CD4-positive, alpha-beta memory T cell (primary cell): ENCODE results near the gene VPS18. TPM values are rescaled to one million over a fixed set of nuclear protein-coding genes. Genes with fewer than 3 reads are reported as not detected.

ENCODE experiments used
- CTCF ChIA-PET: fragments of 350-600 bp; sonication (Branson Sonifier 250); formaldehyde crosslinking; loops from one replicate; lab custom pipeline; 2021; ENCODE audit warnings: inconsistent platforms; ENCODE audit not compliant: partially characterized antibody; lab: Charles Lee
- POLR2A ChIA-PET: fragments of 350-600 bp; sonication (Branson Sonifier 250); formaldehyde crosslinking; loops from one replicate; lab custom pipeline; 2021; ENCODE audit not compliant: partially characterized antibody; lab: Charles Lee
- DNase-seq, 5 donors: peaks; one replicate each; pipeline versions ENCODE4 v3.0.0 to v3.0.0-alpha.2; 2020 to 2022; ENCODE audit warnings: mixed read lengths in 1 of 5
- H3K27ac ChIP-seq: one replicate; pipeline ENCODE4 v1.7.0; 2013; ENCODE audit warnings: low read depth, low read length
- H3K27me3 ChIP-seq: 2 replicates; pipeline ENCODE4 v1.7.0; 2013; ENCODE audit warnings: mild to moderate bottlenecking, low read length, moderate library complexity; ENCODE audit not compliant: insufficient read depth
- H3K36me3 ChIP-seq: 2 replicates; pipeline ENCODE4 v1.7.0; 2013; ENCODE audit warnings: mild to moderate bottlenecking, low read length, moderate library complexity; ENCODE audit not compliant: insufficient read depth
- H3K4me1 ChIP-seq: 2 replicates; pipeline ENCODE4 v1.7.0; 2013; ENCODE audit warnings: mild to moderate bottlenecking, low read length, moderate library complexity; ENCODE audit not compliant: insufficient read depth
- H3K4me3 ChIP-seq, 2 donors: one replicate each; pipeline ENCODE4 v1.7.0; 2013; ENCODE audit warnings: low read length in 2 of 2, mild to moderate bottlenecking in 1 of 2
- H3K9me3 ChIP-seq, 2 donors: one replicate each; pipeline ENCODE4 v1.7.0; 2013; ENCODE audit warnings: low read length in 2 of 2, control low read depth in 1 of 2; ENCODE audit not compliant: control insufficient read depth in 1 of 2
- H3K27ac Mint-ChIP-seq, 7 donors: one replicate each; pipeline ENCODE4 v1.8.0; 2020 to 2021; ENCODE audit warnings: mixed read lengths in 7 of 7, mild to moderate bottlenecking in 6 of 7, inconsistent platforms in 3 of 7, moderate library complexity in 3 of 7
- H3K27me3 Mint-ChIP-seq, 2 donors: one replicate each; pipeline ENCODE4 v1.8.0; 2020 to 2021; ENCODE audit warnings: mixed read lengths in 2 of 2
- H3K36me3 Mint-ChIP-seq, 2 donors: one replicate each; pipeline ENCODE4 v1.8.0; 2020 to 2021; ENCODE audit warnings: mixed read lengths in 2 of 2, inconsistent platforms in 1 of 2, mild to moderate bottlenecking in 1 of 2
- H3K4me1 Mint-ChIP-seq, 4 donors: one replicate each; pipeline ENCODE4 v1.8.0; 2020 to 2021; ENCODE audit warnings: mixed read lengths in 4 of 4, mild to moderate bottlenecking in 1 of 4
- H3K4me3 Mint-ChIP-seq, 8 donors: one replicate each; pipeline ENCODE4 v1.8.0; 2020 to 2021; ENCODE audit warnings: mixed read lengths in 8 of 8, mild to moderate bottlenecking in 7 of 8, moderate library complexity in 6 of 8, inconsistent platforms in 3 of 8
- H3K9me3 Mint-ChIP-seq, 8 donors: one replicate each; pipeline ENCODE4 v1.8.0; 2020 to 2021; ENCODE audit warnings: mixed read lengths in 8 of 8, mild to moderate bottlenecking in 5 of 8, inconsistent platforms in 3 of 8, moderate library complexity in 1 of 8
- intact Hi-C: fragments of 100-400 bp; cut with micrococcal nuclease; formaldehyde crosslinking; loops from one replicate; pipeline ENCODE4 v1.15.1; 2023
- polyA plus RNA-seq, 2 donors: library from polyadenylated mRNA; unstranded; fragments of 300-500 nt; fragmentation: Illumina TruSeq; gene quantifications; one replicate each; pipeline ENCODE4 v1.2.3, GENCODE V29; 2021
- total RNA-seq, 2 experiments: library from RNA; stranded (reverse); gene quantifications; one replicate each; pipeline ENCODE4 v1.2.3, GENCODE V29; 2021

VPS18 gene
- total and polyA plus RNA-seq, 4 experiments from 2014 or later = 14.6 to 21.6 (median 19.4) TPM

DNA sequence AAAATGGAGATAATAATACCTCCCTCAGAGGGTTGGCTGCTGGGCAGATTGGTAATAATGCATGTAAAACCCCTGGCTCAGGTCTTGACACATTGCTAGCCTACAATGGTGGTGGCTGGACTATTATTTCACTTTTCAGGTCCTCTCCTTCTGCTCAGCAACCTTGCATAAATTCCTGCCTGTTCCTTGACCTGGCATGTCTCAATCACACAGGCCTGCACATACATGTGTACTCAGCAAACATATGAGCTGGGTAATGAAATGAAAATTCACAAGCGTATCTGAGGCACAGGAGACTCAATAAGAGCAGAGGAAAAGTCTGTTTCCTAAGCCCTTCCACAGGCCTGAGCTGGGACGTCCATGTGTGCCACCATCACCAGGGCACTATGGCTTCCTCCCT, 17.4 kb downstream of the VPS18 start:
- H3K4me3 Mint-ChIP-seq = no peak overlapping the region
- DNase-seq = no peak
- H3K36me3 Mint-ChIP-seq = no peaks in the 10 kb centered on the region
- Histone ChIP-seq H3K27ac (no peak overlapping the region), H3K9me3 (no peaks in the 10 kb centered on the region), H3K4me1 (peaks cover 14% of the 10 kb centered on the region), H3K36me3 (no peaks in the 10 kb centered on the region), H3K4me3 (no peak overlapping the region), H3K27me3 (no peaks in the 10 kb centered on the region)
- H3K27ac Mint-ChIP-seq = peak overlapping the region in 2 of 7 donors; percentile 37 to 64
- no peaks in the 10 kb centered on the region for H3K9me3 Mint-ChIP-seq
- ChIA-PET POLR2A (no interaction called here), CTCF (interaction anchor here (2.5 kb wide), 1 partner anchor 30 kb away, joined by 5 read pairs; no protein-coding TSS in a partner anchor)
- no peaks in the 10 kb centered on the region for H3K27me3 Mint-ChIP-seq
- intact Hi-C loops = no loop called here
- peaks cover 4 to 16% (median 11%) of the 10 kb centered on the region in 4 donors for H3K4me1 Mint-ChIP-seq

DNA sequence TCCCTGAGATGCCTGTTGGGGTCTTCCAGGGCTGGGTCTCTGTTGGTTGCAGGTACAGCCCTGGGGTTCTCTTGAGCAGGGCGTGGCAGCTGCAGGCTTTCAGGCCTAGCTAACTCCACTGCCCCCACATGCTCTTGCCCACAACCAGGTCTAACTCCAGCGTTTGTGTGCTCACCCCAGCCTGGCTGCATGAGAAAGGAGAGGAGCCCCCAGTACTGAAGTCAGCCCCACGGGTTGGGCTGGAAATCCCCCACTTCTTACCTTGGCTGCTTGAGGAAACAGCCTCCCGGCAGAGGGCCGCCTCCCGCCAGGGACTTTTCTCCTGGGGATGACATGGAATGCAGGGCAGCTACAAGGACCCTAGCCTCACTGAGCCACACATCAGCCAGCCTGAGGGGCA, 18.2 kb downstream of the VPS18 start:
- Histone ChIP-seq H3K9me3 (no peaks in the 10 kb centered on the region), H3K27ac (no peak overlapping the region), H3K4me1 (peaks cover 6% of the 10 kb centered on the region), H3K4me3 (no peak overlapping the region), H3K27me3 (no peaks in the 10 kb centered on the region), H3K36me3 (no peaks in the 10 kb centered on the region)
- H3K27me3 Mint-ChIP-seq = no peaks in the 10 kb centered on the region
- intact Hi-C loops = no loop called here
- CTCF ChIA-PET = no interaction called here
- H3K4me3 Mint-ChIP-seq = no peak overlapping the region
- peaks cover under 1 to 10% (median 6%) of the 10 kb centered on the region in 4 donors for H3K4me1 Mint-ChIP-seq
- POLR2A ChIA-PET = no interaction called here
- H3K9me3 Mint-ChIP-seq = no peaks in the 10 kb centered on the region
- no peak for DNase-seq
- H3K36me3 Mint-ChIP-seq = no peaks in the 10 kb centered on the region
- no peak overlapping the region for H3K27ac Mint-ChIP-seq

DNA sequence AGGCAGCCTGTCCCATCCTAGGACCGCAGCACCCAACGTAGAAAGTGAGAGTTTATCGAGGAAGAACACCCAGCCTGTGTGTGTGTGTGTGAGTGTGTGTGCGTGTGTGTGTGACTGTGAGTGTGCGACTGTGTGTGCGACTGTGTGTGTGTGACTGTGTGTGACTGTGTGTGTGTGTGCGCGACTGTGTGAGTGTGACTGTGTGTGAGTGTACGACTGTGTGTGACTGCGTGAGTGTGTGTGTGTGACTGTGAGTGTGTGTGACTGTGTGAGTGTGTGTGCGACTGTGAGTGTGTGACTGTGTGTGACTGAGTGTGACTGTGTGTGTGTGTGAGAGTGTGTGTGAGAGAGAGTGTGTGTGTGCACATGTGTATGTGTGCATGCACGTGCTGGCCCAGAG, 19.8 kb downstream of the VPS18 start:
- Mint-ChIP-seq H3K9me3 (no peaks in the 10 kb centered on the region), H3K4me1 (no peaks in the 10 kb centered on the region), H3K27ac (peak overlapping the region in 3 of 7 donors; percentile 30 to 80 (median 34)), H3K27me3 (no peaks in the 10 kb centered on the region), H3K4me3 (no peak overlapping the region), H3K36me3 (no peaks in the 10 kb centered on the region)
- POLR2A ChIA-PET = no interaction called here
- Histone ChIP-seq H3K27me3 (no peaks in the 10 kb centered on the region), H3K27ac (no peak overlapping the region), H3K36me3 (no peaks in the 10 kb centered on the region), H3K4me1 (no peaks in the 10 kb centered on the region), H3K4me3 (no peak overlapping the region), H3K9me3 (no peaks in the 10 kb centered on the region)
- no peak for DNase-seq
- intact Hi-C loops = no loop called here
- CTCF ChIA-PET = interaction anchor here (1.3 to 2.3 kb wide), 2 partner anchors 9 to 107 kb away, joined by 3 to 8 read pairs; no protein-coding TSS in a partner anchor

DNA sequence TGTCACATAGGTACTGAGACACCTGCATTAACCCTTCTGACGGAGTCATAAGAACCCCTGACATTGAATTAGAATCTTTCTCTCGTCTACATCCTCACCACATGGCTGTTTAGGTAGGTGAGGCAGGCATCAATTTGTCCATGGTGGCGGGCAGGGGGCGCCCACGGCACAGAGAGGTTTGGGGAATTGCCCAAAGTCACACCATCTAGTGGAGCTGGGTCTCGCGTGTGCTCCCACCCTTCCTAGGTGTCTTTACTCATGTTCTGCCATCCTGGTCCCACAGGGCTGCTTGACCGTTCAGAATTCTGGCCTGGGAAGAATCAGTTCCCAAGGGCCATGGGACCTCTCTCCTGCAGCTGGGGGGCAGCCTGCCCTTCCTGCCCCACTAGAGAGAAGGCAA, 20.2 kb downstream of the VPS18 start:
- Mint-ChIP-seq H3K36me3 (no peaks in the 10 kb centered on the region), H3K27ac (peak overlapping the region in 1 of 7 donors; percentile 80), H3K9me3 (no peaks in the 10 kb centered on the region), H3K4me1 (no peaks in the 10 kb centered on the region), H3K27me3 (no peaks in the 10 kb centered on the region), H3K4me3 (no peak overlapping the region)
- intact Hi-C loops = no loop called here
- no peaks in the 10 kb centered on the region for H3K27me3 ChIP-seq
- no peak overlapping the region for H3K27ac ChIP-seq
- H3K9me3 ChIP-seq = no peaks in the 10 kb centered on the region
- CTCF ChIA-PET = interaction anchor here (1.0 to 2.3 kb wide), 3 partner anchors 10 to 107 kb away, joined by 3 to 8 read pairs (median 3); no protein-coding TSS in a partner anchor
- H3K4me3 ChIP-seq = no peak overlapping the region
- no peak for DNase-seq
- no peaks in the 10 kb centered on the region for H3K36me3 ChIP-seq
- POLR2A ChIA-PET = no interaction called here
- H3K4me1 ChIP-seq = no peaks in the 10 kb centered on the region

DNA sequence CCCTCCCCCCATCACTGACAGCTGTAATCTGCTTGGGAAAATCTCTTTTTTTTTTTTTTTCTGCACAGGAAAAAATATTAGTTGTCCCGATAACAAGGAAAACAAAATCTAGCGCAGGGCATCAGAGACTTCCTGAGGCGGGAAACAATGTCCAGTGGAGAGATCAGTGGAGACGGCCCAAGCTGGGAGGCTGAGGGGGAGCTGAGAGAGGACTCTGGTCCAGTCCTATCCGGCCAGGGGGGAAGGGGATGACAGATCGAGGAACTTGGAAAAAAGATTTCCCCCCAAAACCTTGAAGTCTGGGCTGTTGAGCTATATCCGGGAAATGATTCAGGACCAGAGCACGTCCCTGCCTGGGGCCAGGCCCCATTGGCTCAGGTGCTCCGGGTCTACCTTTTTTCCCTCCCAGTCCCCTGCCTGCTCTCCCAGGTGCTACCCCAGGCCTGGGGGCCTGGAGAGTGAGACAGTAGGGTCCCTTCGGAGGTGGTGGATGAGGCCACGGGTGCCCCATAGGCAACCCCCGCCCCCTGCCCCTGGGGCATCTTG, 20.9 kb downstream of the VPS18 start:
- Histone ChIP-seq H3K4me3 (no peak overlapping the region), H3K9me3 (no peaks in the 10 kb centered on the region), H3K36me3 (no peaks in the 10 kb centered on the region), H3K27ac (no peak overlapping the region), H3K27me3 (no peaks in the 10 kb centered on the region), H3K4me1 (no peaks in the 10 kb centered on the region)
- no peak for DNase-seq
- no peak overlapping the region for H3K4me3 Mint-ChIP-seq
- ChIA-PET POLR2A (interaction anchor here (1.3 kb wide), 1 partner anchor 13 kb away, joined by 3 read pairs; the partner anchor contains the start of gene DLL4), CTCF (interaction anchor here (1.0 to 2.3 kb wide), 3 partner anchors 10 to 106 kb away, joined by 3 to 8 read pairs (median 3); no protein-coding TSS in a partner anchor)
- H3K36me3 Mint-ChIP-seq = no peaks in the 10 kb centered on the region
- H3K27me3 Mint-ChIP-seq = no peaks in the 10 kb centered on the region
- H3K4me1 Mint-ChIP-seq = no peaks in the 10 kb centered on the region
- no peak overlapping the region for H3K27ac Mint-ChIP-seq
- no peaks in the 10 kb centered on the region for H3K9me3 Mint-ChIP-seq
- intact Hi-C loops = no loop called here

DNA sequence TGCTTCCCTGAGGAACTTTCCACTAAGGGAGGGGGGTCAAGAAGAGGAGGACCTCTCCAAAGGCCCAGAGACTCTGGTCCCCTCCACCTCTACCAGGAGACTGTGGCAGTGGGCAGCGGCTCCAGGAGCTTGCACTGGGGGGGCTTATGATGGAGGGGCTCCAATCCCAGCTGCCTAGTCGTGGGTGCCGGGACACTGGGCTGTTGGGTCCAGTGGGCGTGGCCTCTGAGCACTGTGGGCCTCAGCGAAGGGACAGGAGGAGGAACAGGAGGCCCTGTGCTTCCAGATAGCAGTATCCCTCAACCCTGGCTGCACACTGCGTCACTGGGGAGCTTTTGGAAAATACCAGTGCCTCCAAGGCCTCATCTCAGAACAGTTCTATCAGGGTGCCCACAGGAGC, 21.4 kb downstream of the VPS18 start:
- intact Hi-C loops = no loop called here
- Mint-ChIP-seq H3K27ac (no peak overlapping the region), H3K9me3 (no peaks in the 10 kb centered on the region), H3K4me3 (no peak overlapping the region), H3K4me1 (no peaks in the 10 kb centered on the region), H3K36me3 (no peaks in the 10 kb centered on the region), H3K27me3 (no peaks in the 10 kb centered on the region)
- H3K9me3 ChIP-seq = no peaks in the 10 kb centered on the region
- DNase-seq = no peak
- H3K27me3 ChIP-seq = no peaks in the 10 kb centered on the region
- ChIA-PET CTCF (interaction anchor here (2.3 kb wide), 1 partner anchor 11 kb away, joined by 8 read pairs; no protein-coding TSS in a partner anchor), POLR2A (interaction anchor here (0.6 to 1.3 kb wide), 2 partner anchors 8 to 13 kb away, joined by 3 read pairs; partner anchors contain the start of gene DLL4)
- no peak overlapping the region for H3K4me3 ChIP-seq
- no peaks in the 10 kb centered on the region for H3K4me1 ChIP-seq
- no peaks in the 10 kb centered on the region for H3K36me3 ChIP-seq
- H3K27ac ChIP-seq = no peak overlapping the region

DNA sequence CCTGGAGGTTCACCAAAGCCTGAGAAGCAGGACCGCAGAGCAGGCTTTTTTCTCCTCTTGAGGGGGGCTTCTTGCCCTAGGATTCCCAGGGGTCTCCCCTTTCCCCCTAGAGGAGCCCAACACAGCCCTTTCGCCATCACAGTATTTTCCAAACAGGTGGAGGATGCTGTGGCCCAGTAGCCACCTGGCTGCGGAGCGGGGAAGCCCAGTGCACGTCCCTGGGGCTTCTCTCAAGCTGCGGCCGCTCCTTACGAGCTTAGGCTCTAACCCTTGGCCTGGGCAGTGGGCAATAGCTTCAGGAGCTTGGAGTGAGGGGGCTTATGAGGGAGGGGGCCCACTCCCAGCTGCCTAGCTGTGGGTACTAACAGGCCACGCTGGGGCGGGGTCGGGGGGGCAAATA, 23.3 kb downstream of the VPS18 start:
- Histone ChIP-seq H3K9me3 (no peaks in the 10 kb centered on the region), H3K4me1 (no peaks in the 10 kb centered on the region), H3K4me3 (no peak overlapping the region), H3K36me3 (no peaks in the 10 kb centered on the region), H3K27ac (no peak overlapping the region), H3K27me3 (no peaks in the 10 kb centered on the region)
- Mint-ChIP-seq H3K4me1 (no peaks in the 10 kb centered on the region), H3K36me3 (no peaks in the 10 kb centered on the region), H3K4me3 (no peak overlapping the region), H3K27ac (no peak overlapping the region), H3K27me3 (no peaks in the 10 kb centered on the region), H3K9me3 (no peaks in the 10 kb centered on the region)
- ChIA-PET POLR2A (no interaction called here), CTCF (interaction anchor here (1.3 to 1.4 kb wide), 2 partner anchors 11 to 25 kb away, joined by 3 to 7 read pairs; no protein-coding TSS in a partner anchor)
- no peak for DNase-seq
- intact Hi-C loops = no loop called here
